HepG2 (cell line): ENCODE results near the gene PGAP3. TPM values are rescaled to one million over a fixed set of nuclear protein-coding genes. Genes with fewer than 3 reads are reported as not detected.

Experiments
- AGO2 ChIP-seq: fragments of 200-400 bp; formaldehyde crosslinking; optimal IDR thresholded peaks from 2 replicates; pipeline ENCODE3; 2017; ENCODE audit warnings: mild to moderate bottlenecking, low read depth, low read length, moderate library complexity
- ISX ChIP-seq: sonication (generic); formaldehyde crosslinking; conservative IDR thresholded peaks from 2 replicates; pipeline ENCODE4 v1.5.0; 2020; ENCODE audit warnings: missing genetic modification reagents
- PITX1 ChIP-seq: sonication (generic); formaldehyde crosslinking; IDR thresholded peaks from 2 replicates; pipeline ENCODE4 v1.5.1; 2020; ENCODE audit warnings: mild to moderate bottlenecking, missing genetic modification reagents
- RORA ChIP-seq: sonication (generic); formaldehyde crosslinking; IDR thresholded peaks from 2 replicates; pipeline ENCODE4 v1.5.0; 2020; ENCODE audit warnings: mild to moderate bottlenecking, missing genetic modification reagents, moderate library complexity
- ZNF460 ChIP-seq: sonication (generic); formaldehyde crosslinking; IDR thresholded peaks from 2 replicates; pipeline ENCODE4 v1.5.1; 2020; ENCODE audit warnings: missing genetic modification reagents, mild to moderate bottlenecking, borderline replicate concordance
- polyA plus RNA-seq, 8 experiments: library from polyadenylated mRNA; depleted of rRNA in 3 of 8; stranded (reverse) in 7 of 8; unstranded in 1 of 8; fragments of >200 nt; fragmentation: Illumina TruSeq in 4 of 8; extraction: Trizol in 4 of 8; gene quantifications; 2 replicates each; pipeline versions ENCODE4 v1.2.1 to v1.2.3, GENCODE V29; 2011 to 2016; ENCODE audit warnings: low read depth in 4 of 8, missing spikeins in 1 of 8, mixed read lengths in 1 of 8; ENCODE audit not compliant: insufficient read depth in 1 of 8
- total RNA-seq, 5 experiments: library from RNA; depleted of rRNA; stranded (reverse); fragments of >200 nt; fragmentation: Illumina TruSeq; extraction: Trizol; gene quantifications; 2 replicates each; pipeline ENCODE4 v1.2.3, GENCODE V29; 2016; ENCODE audit warnings: low read depth in 1 of 5
- TF ChIP-seq, protein P1 (sequence below): sonication (generic); formaldehyde crosslinking; IDR thresholded peaks from 2 replicates; pipeline ENCODE4 v1.9.0; 2021; ENCODE audit warnings: mild to moderate bottlenecking, missing genetic modification reagents
- TF ChIP-seq, protein P2 (sequence below): sonication (generic); formaldehyde crosslinking; IDR thresholded peaks from 2 replicates; pipeline ENCODE4 v1.5.0; 2020; ENCODE audit warnings: mild to moderate bottlenecking, missing genetic modification reagents, borderline replicate concordance
- TF ChIP-seq, protein P3 (sequence below): sonication (generic); formaldehyde crosslinking; IDR thresholded peaks from 2 replicates; pipeline ENCODE4 v1.4.0; 2020; ENCODE audit warnings: mild to moderate bottlenecking, missing genetic modification reagents
- TF ChIP-seq, protein P4 (sequence below): sonication (generic); formaldehyde crosslinking; IDR thresholded peaks from 2 replicates; pipeline ENCODE4 v1.5.0; 2020; ENCODE audit warnings: missing genetic modification reagents

Gene PGAP3
- total and polyA plus RNA-seq, 2 of the 13 experiments (the other 11 are each of a cell fraction or from before 2014, with no cell fraction given), result 11.9 to 14.6 TPM

DNA sequence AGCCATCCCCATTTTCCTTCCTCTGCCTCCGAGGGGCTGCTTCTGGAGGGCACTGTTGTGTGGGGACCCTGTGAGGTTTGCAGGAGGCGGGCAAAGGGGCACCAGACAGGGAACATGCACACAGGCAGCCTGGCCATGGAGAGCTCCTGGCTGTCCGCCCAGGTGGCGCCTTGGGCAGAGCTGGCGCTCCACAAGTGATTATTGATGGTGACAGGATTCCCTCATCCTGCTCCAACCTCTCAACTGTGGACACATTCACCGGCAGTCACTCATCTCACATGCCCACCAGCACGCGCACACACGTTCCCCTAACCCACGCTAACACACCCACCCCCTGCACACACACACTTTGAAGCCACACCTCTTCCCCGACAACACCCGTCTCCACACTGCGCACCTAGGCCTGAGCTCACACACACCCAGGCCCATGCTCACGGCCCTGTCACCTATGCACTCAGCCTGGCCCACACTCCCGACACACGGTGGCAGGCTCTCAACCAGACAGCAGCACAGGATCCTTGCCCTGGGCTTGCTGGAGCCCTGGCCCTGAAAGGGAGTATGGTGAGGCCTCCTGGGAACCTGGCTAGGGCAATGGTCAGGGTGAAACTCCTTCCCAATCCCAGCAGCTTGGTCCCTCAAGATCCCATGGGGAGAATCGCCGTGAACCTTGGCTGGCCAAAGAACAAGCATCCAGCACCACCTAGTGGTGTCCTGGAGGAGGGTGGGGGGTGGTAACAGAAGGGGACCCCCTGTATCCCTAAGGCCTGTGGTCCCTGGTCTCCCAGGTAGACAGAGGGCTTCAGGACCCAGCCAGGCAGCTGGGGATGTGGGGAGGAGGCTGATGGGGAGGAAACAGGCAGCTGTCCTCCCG, 16.0 kb downstream of the PGAP3 start (continued):
- TF ChIP-seq, protein P1, sequence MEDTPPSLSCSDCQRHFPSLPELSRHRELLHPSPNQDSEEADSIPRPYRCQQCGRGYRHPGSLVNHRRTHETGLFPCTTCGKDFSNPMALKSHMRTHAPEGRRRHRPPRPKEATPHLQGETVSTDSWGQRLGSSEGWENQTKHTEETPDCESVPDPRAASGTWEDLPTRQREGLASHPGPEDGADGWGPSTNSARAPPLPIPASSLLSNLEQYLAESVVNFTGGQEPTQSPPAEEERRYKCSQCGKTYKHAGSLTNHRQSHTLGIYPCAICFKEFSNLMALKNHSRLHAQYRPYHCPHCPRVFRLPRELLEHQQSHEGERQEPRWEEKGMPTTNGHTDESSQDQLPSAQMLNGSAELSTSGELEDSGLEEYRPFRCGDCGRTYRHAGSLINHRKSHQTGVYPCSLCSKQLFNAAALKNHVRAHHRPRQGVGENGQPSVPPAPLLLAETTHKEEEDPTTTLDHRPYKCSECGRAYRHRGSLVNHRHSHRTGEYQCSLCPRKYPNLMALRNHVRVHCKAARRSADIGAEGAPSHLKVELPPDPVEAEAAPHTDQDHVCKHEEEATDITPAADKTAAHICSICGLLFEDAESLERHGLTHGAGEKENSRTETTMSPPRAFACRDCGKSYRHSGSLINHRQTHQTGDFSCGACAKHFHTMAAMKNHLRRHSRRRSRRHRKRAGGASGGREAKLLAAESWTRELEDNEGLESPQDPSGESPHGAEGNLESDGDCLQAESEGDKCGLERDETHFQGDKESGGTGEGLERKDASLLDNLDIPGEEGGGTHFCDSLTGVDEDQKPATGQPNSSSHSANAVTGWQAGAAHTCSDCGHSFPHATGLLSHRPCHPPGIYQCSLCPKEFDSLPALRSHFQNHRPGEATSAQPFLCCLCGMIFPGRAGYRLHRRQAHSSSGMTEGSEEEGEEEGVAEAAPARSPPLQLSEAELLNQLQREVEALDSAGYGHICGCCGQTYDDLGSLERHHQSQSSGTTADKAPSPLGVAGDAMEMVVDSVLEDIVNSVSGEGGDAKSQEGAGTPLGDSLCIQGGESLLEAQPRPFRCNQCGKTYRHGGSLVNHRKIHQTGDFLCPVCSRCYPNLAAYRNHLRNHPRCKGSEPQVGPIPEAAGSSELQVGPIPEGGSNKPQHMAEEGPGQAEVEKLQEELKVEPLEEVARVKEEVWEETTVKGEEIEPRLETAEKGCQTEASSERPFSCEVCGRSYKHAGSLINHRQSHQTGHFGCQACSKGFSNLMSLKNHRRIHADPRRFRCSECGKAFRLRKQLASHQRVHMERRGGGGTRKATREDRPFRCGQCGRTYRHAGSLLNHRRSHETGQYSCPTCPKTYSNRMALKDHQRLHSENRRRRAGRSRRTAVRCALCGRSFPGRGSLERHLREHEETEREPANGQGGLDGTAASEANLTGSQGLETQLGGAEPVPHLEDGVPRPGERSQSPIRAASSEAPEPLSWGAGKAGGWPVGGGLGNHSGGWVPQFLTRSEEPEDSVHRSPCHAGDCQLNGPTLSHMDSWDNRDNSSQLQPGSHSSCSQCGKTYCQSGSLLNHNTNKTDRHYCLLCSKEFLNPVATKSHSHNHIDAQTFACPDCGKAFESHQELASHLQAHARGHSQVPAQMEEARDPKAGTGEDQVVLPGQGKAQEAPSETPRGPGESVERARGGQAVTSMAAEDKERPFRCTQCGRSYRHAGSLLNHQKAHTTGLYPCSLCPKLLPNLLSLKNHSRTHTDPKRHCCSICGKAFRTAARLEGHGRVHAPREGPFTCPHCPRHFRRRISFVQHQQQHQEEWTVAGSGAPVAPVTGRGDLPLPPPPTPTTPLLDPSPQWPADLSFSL (CRISPR knock-in tag), result peak; percentile 71
- no peak for TF ChIP-seq PITX1
- TF ChIP-seq, protein P2, sequence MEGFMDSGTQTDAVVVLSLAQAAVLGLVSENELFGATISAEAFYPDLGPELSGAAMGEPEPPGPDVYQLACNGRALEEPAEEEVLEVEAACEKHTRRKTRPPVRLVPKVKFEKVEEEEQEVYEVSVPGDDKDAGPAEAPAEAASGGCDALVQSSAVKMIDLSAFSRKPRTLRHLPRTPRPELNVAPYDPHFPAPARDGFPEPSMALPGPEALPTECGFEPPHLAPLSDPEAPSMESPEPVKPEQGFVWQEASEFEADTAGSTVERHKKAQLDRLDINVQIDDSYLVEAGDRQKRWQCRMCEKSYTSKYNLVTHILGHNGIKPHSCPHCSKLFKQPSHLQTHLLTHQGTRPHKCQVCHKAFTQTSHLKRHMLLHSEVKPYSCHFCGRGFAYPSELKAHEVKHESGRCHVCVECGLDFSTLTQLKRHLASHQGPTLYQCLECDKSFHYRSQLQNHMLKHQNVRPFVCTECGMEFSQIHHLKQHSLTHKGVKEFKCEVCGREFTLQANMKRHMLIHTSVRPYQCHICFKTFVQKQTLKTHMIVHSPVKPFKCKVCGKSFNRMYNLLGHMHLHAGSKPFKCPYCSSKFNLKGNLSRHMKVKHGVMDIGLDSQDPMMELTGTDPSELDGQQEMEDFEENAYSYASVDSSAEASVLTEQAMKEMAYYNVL (CRISPR knock-in tag), result 0 out of 2 replicates have a peak, but pooled peaks have one; percentile 6
- TF ChIP-seq RORA (CRISPR knock-in tag), result no peak
- TF ChIP-seq ISX (CRISPR knock-in tag), result no peak
- TF ChIP-seq, protein P3, sequence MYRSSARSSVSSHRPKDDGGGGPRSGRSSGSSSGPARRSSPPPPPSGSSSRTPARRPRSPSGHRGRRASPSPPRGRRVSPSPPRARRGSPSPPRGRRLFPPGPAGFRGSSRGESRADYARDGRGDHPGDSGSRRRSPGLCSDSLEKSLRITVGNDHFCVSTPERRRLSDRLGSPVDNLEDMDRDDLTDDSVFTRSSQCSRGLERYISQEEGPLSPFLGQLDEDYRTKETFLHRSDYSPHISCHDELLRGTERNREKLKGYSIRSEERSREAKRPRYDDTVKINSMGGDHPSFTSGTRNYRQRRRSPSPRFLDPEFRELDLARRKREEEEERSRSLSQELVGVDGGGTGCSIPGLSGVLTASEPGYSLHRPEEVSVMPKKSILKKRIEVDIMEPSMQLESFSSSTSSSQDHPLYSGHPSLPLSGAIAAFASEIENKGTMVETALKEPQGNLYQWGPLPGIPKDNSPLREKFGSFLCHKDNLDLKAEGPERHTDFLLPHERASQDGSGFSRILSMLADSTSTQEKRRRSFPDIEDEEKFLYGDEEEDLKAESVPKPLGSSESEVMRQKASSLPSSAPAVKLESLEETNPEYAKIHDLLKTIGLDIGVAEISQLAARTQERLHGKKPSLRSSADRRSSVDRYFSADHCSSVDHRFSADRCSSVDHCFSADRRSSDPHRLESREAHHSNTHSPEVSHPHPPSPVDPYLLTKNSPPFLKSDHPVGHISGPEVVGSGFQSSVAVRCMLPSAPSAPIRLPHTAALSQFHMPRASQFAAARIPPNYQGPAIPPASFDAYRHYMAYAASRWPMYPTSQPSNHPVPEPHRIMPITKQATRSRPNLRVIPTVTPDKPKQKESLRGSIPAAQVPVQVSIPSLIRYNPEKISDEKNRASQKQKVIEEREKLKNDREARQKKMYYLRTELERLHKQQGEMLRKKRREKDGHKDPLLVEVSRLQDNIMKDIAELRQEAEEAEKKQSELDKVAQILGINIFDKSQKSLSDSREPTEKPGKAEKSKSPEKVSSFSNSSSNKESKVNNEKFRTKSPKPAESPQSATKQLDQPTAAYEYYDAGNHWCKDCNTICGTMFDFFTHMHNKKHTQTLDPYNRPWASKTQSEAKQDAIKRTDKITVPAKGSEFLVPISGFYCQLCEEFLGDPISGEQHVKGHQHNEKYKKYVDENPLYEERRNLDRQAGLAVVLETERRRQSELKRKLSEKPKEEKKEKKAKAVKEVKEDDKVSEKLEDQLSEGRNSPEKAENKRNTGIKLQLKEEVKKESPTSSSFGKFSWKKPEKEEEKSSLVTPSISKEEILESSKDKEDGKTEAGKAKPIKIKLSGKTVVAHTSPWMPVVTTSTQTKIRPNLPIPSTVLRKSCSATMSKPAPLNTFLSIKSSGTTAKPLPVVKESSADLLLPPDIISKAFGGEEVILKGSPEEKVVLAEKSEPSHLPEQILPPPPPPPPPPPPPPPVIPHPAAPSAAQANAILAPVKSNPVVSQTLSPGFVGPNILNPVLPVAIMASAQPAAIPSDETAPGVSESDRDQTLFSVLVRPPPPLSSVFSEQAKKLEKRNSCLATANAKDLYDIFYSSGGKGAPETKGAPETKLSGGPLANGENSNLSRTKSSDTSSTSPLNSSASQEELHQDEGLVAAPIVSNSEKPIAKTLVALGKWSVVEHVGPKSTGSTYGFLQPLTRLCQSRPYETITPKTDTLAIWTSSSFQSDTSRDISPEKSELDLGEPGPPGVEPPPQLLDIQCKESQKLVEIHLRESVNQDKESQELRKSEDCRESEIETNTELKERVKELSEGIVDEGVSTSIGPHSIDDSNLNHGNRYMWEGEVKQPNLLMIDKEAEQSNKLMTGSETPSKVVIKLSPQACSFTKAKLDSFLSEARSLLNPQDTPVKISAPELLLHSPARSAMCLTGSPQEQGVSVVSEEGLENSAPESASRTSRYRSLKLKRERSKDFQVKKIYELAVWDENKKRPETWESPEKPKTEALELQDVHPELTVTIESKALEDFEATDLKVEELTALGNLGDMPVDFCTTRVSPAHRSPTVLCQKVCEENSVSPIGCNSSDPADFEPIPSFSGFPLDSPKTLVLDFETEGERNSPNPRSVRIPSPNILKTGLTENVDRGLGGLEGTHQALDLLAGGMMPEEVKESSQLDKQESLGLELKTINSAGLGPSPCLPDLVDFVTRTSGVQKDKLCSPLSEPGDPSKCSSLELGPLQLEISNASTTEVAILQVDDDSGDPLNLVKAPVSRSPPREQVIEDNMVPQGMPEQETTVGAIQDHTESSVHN, result peak; percentile 80
- peak; percentile 87 for TF ChIP-seq AGO2
- no peak for TF ChIP-seq ZNF460 (CRISPR knock-in tag)
- TF ChIP-seq, protein P4, sequence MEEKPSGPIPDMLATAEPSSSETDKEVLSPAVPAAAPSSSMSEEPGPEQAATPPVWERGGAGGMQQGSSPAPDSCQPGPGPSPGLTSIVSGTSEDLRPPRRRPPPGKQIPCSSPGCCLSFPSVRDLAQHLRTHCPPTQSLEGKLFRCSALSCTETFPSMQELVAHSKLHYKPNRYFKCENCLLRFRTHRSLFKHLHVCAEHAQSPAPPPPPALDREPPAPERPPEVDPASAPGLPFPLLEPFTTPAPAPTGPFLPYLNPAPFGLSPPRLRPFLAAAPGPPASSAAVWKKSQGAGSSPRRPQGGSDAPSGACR (CRISPR knock-in tag), result peak; percentile 65; the same call in 1 of the 2 replicates
